HepG2 (cell line): Measurements from ENCODE around the gene PDE9A. TPM values are rescaled to one million over a fixed set of nuclear protein-coding genes. Genes with fewer than 3 reads are reported as not detected.
"Not testable (repeated sequence)": the region's sequence is repeated elsewhere in the genome, so short reads cannot be mapped to it uniquely, and the experiment has no call there.

Experiments used
- ATAC-seq: fragments of 200-7000 bp; cut with Tn5 transposase; 3 replicates; pipeline ENCODE4 v1.9.1; 2020; ENCODE audit warnings: mild to moderate bottlenecking, moderate library complexity
- BruUV-seq: library from RNA; stranded (reverse); fragments of 400-500 nt; replicated peaks from 2 replicates; lab custom pipeline; 2021; lab: Mats Ljungman, UMichigan
- CTCF ChIA-PET: fragments of 300-600 bp; formaldehyde crosslinking; extraction: SDS; loops from one replicate; lab custom pipeline; 2021; ENCODE audit warnings: low total read pairs, inconsistent platforms, low intra/inter-chr PET ratio; lab: Yijun Ruan, JAX
- POLR2A ChIA-PET: fragments of 350-600 bp; sonication (Branson Sonifier 250); formaldehyde crosslinking; loops from one replicate; lab custom pipeline; 2020; ENCODE audit warnings: antibody characterized with exemption, inconsistent platforms; lab: Yijun Ruan, JAX
- DNase-seq: peaks from one replicate; pipeline ENCODE4 v3.0.0-alpha.2; 2015; ENCODE audit warnings: low spot score
- FAIRE-seq: peaks from 3 replicates; lab custom pipeline; 2011; peaks lifted over from hg19 to GRCh38; lab: Jason Lieb, UNC
- H2AFZ ChIP-seq: one replicate; pipeline ENCODE4 v1.6.1; 2011; ENCODE audit warnings: low read length, inconsistent platforms
- H3K27ac ChIP-seq: fragments of 300-600 bp; 3 replicates; pipeline ENCODE4 v1.8.0; 2011; ENCODE audit warnings: mixed run types, mild to moderate bottlenecking, mixed read lengths, low read length, inconsistent platforms; ENCODE audit not compliant: insufficient read depth; ENCODE audit errors: extremely low read length
- H3K27me3 ChIP-seq, 2 experiments: fragments of 200-600 bp in 1 of 2; 2 replicates in 1 of 2; 3 replicates in 1 of 2; pipeline versions ENCODE4 v1.6.0 to v1.8.0; 2011; ENCODE audit warnings: low read length in 2 of 2, mild to moderate bottlenecking in 2 of 2, moderate library complexity in 2 of 2, inconsistent platforms in 1 of 2; ENCODE audit not compliant: insufficient read depth in 2 of 2, control insufficient read depth in 1 of 2
- H3K36me3 ChIP-seq, 2 experiments: fragments of 200-600 bp in 1 of 2; replicated peaks in 1 of 2; 2 replicates in 1 of 2; 3 replicates in 1 of 2; pipeline versions ENCODE4 v1.5.1 to v1.8.0; 2011; ENCODE audit warnings: low read length in 2 of 2, inconsistent platforms in 1 of 2; ENCODE audit not compliant: insufficient read depth in 2 of 2, control insufficient read depth in 1 of 2
- H3K4me1 ChIP-seq: 2 replicates; pipeline ENCODE4 v1.5.1; 2012; ENCODE audit warnings: low read length, inconsistent platforms; ENCODE audit not compliant: insufficient read depth
- H3K4me2 ChIP-seq: 2 replicates; pipeline ENCODE4 v1.6.0; 2011; ENCODE audit warnings: low read depth, low read length, inconsistent platforms
- H3K4me3 ChIP-seq, 3 experiments: fragments of 200-600 bp in 1 of 3; sonication (generic), shearing (Covaris generic) in 1 of 3; replicated peaks in 1 of 3; 2 replicates each; pipeline ENCODE4 v1.5.1; 2011 to 2016; ENCODE audit warnings: low read length in 3 of 3, inconsistent platforms in 2 of 3, low read depth in 2 of 3, mild to moderate bottlenecking in 2 of 3, control low read depth in 1 of 3, mixed read lengths in 1 of 3; ENCODE audit not compliant: insufficient read depth in 1 of 3
- H3K79me2 ChIP-seq: one replicate; pipeline ENCODE4 v1.6.1; 2011; ENCODE audit warnings: low read length, inconsistent platforms; ENCODE audit not compliant: insufficient read depth
- H3K9ac ChIP-seq: 2 replicates; pipeline ENCODE4 v1.6.0; 2011; ENCODE audit warnings: mild to moderate bottlenecking, low read depth, low read length, inconsistent platforms; ENCODE audit not compliant: insufficient read depth
- H3K9me3 ChIP-seq: 2 replicates; pipeline ENCODE4 v1.5.1; 2012; ENCODE audit warnings: mild to moderate bottlenecking, low read length
- H4K20me1 ChIP-seq: 2 replicates; pipeline ENCODE4 v1.6.0; 2011; ENCODE audit warnings: inconsistent platforms, mild to moderate bottlenecking, low read length, moderate library complexity; ENCODE audit not compliant: insufficient read depth
- CENPX ChIP-seq: sonication (generic); formaldehyde crosslinking; IDR thresholded peaks from 2 replicates; pipeline ENCODE4 v1.9.0; 2021; ENCODE audit warnings: mild to moderate bottlenecking, missing genetic modification reagents, moderate library complexity
- MED8 ChIP-seq: sonication (generic); formaldehyde crosslinking; IDR thresholded peaks from 2 replicates; pipeline ENCODE4 v1.8.1; 2023; ENCODE audit warnings: mild to moderate bottlenecking, missing genetic modification reagents; ENCODE audit not compliant: insufficient replicate concordance
- RFXAP ChIP-seq: sonication (generic); formaldehyde crosslinking; IDR thresholded peaks from 2 replicates; pipeline ENCODE4 v1.4.0; 2020; ENCODE audit warnings: missing genetic modification reagents, borderline replicate concordance
- SNAI1 ChIP-seq: sonication (generic); formaldehyde crosslinking; IDR thresholded peaks from 2 replicates; pipeline ENCODE4 v1.5.0; 2020; ENCODE audit warnings: mild to moderate bottlenecking, missing genetic modification reagents, borderline replicate concordance
- TBX3 ChIP-seq: fragments of 450-650 bp; IDR thresholded peaks from 2 replicates; pipeline ENCODE4 v1.6.1; 2017; ENCODE audit warnings: antibody characterized with exemption, mild to moderate bottlenecking, inconsistent platforms, borderline replicate concordance
- ZNF232 ChIP-seq: sonication (generic); formaldehyde crosslinking; IDR thresholded peaks from 2 replicates; pipeline ENCODE4 v1.4.0; 2020; ENCODE audit warnings: missing genetic modification reagents, borderline replicate concordance
- whole genome bisulfite sequencing: methylation state at CpG from one replicate; pipeline ENCODE4 v1.1.6; 2017; ENCODE audit warnings: low lambda C conversion rate; 5-methylcytosine and 5-hydroxymethylcytosine counted together
- in situ Hi-C: cut with HindIII; loops from 2 replicates; pipeline ENCODE4 v1.10.0; 2017; ENCODE audit warnings: low pct_unique_long_range_greater_than_20kb; ENCODE audit not compliant: extremely low pct_ligation_motif_present
- intact Hi-C: fragments of 100-400 bp; cut with micrococcal nuclease; formaldehyde crosslinking; loops from one replicate; pipeline ENCODE4 v1.10.0; 2022; ENCODE audit not compliant: unreplicated experiment
- polyA plus RNA-seq, 8 experiments: library from polyadenylated mRNA; depleted of rRNA in 3 of 8; stranded (reverse) in 7 of 8; unstranded in 1 of 8; fragments of >200 nt; fragmentation: Illumina TruSeq in 4 of 8; extraction: Trizol in 4 of 8; gene quantifications; 2 replicates each; pipeline versions ENCODE4 v1.2.1 to v1.2.3, GENCODE V29; 2011 to 2016; ENCODE audit warnings: low read depth in 4 of 8, missing spikeins in 1 of 8, mixed read lengths in 1 of 8; ENCODE audit not compliant: insufficient read depth in 1 of 8
- total RNA-seq, 5 experiments: library from RNA; depleted of rRNA; stranded (reverse); fragments of >200 nt; fragmentation: Illumina TruSeq; extraction: Trizol; gene quantifications; 2 replicates each; pipeline ENCODE4 v1.2.3, GENCODE V29; 2016; ENCODE audit warnings: low read depth in 1 of 5

The PDE9A gene
- total and polyA plus RNA-seq, 2 of the 13 experiments (the other 11 are each of a cell fraction or from before 2014, with no cell fraction given), result 4.6 to 19.7 TPM

DNA sequence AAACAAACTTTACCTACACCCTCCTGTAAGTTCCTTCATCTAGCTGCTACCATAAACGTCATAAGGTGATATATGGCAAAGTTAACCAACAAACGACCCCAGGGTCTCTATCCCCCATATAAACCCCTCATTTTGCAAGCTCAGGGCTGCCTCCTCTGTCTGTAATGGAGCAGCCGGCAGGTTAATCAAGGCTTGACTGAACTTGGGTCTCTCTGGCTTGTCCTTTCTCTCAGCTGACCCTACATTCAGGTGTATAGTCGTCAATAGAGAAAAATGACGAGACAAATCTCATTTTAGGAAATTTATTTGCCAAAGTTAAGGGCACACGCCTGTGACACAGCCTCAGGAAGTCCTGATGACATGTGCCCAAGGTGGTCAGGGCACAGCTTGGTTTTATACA, 158.5 kb downstream of the PDE9A start:
- ChIA-PET POLR2A (no interaction called here), CTCF (no interaction called here)
- 69% methylated on average over 6 of the region's 6 CpGs for WGBS
- H3K4me1 ChIP-seq, result peaks cover 28% of the 10 kb centered on the region
- H3K4me2 ChIP-seq, result no peak overlapping the region
- peaks cover 20% of the 10 kb centered on the region for H3K9me3 ChIP-seq
- H3K79me2 ChIP-seq, result no peaks in the 10 kb centered on the region
- DNase-seq (no peak), ATAC-seq (no peak), FAIRE-seq (no peak)
- no peak overlapping the region for H3K9ac ChIP-seq
- BruUV-seq, result no TSS peak
- intact Hi-C loops, result no loop called here
- H3K4me3 ChIP-seq, result no peak overlapping the region
- no peaks in the 10 kb centered on the region for H3K36me3 ChIP-seq
- in situ Hi-C loops, result no loop called here
- no peak for TF ChIP-seq SNAI1 (CRISPR knock-in tag)
- TF ChIP-seq CENPX (CRISPR knock-in tag), result no peak
- no peak for TF ChIP-seq MED8 (CRISPR knock-in tag)
- TF ChIP-seq TBX3, result no peak
- no peak for TF ChIP-seq ZNF232 (CRISPR knock-in tag)
- no peak for TF ChIP-seq RFXAP (CRISPR knock-in tag)
- H2AFZ ChIP-seq, result no peak overlapping the region
- no peaks in the 10 kb centered on the region; a peak in 1 of 5 replicates for H3K27me3 ChIP-seq
- H3K27ac ChIP-seq, result no peak overlapping the region
- H4K20me1 ChIP-seq, result no peaks in the 10 kb centered on the region

DNA sequence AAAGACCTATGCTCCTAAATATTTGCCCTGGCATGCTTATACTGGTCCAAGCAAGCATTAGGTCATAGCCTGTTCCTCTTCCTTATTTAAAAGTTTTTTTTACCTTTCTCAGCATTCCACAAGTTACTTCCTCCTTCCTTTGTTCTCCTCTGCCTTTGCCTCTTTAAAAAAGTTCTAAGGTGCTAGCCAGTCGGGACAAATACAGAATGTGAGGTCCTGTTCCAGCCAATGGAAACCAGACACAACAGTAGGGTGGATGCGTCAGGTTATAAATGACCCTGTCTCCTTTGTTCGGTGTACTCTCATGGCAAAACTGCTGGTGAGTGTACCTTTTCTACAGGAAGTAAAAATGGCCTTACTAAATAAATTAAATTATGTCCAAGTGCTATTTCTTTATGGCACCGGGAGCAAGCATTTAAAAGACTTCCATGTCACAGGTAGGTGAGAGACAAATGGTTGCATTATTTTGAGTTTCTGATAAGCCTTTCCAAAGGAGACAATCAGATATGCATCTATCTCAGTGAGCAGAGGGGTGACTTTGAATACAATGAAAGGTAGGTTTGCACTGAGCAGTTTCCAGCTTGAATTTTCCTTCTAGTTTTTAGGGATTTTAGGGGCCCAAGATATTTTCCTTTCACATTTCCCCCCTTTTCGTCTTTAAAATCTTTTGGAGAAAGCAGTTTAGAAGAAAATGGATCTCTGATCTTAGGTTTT, 159.3 kb downstream of the PDE9A start:
- ATAC-seq, CTCF ChIA-PET: not testable (repeated sequence)

More for the DNA sequence above, 159.3 kb downstream of the PDE9A start:
- H3K27ac ChIP-seq, H3K79me2 ChIP-seq, H3K27me3 ChIP-seq, intact Hi-C loops, H3K4me3 ChIP-seq, H3K36me3 ChIP-seq, FAIRE-seq, DNase-seq, BruUV-seq, POLR2A ChIA-PET, H3K4me2 ChIP-seq, in situ Hi-C loops, H4K20me1 ChIP-seq, H2AFZ ChIP-seq, H3K9ac ChIP-seq: not testable (repeated sequence)
- WGBS, result 77% methylated on average over 5 of the region's 5 CpGs
- H3K9me3 ChIP-seq, result peaks cover 20% of the 10 kb centered on the region
- peaks cover 20% of the 10 kb centered on the region for H3K4me1 ChIP-seq
